H1 (cell line): ENCODE measurements around the gene UGGT1. TPM values are rescaled to one million over a fixed set of nuclear protein-coding genes. Genes with fewer than 3 reads are reported as not detected.

Source experiments
- BCL11A ChIP-seq, 2 experiments: IDR thresholded peaks; one replicate each; pipeline ENCODE4 v1.6.1; 2011; ENCODE audit warnings: low read depth in 2 of 2, low read length in 2 of 2, mild to moderate bottlenecking in 2 of 2
- CBX5 ChIP-seq: fragments of 300-800, 300-1000 bp; sonication (generic); IDR thresholded peaks from 2 replicates; pipeline ENCODE4 v1.7.1; 2016; ENCODE audit warnings: antibody characterized with exemption, low read length, low read depth
- CHD2 ChIP-seq: IDR thresholded peaks from 2 replicates; pipeline ENCODE4 v1.6.1; 2012; ENCODE audit warnings: low read length, improper control_type of control experiment
- CREB1 ChIP-seq: IDR thresholded peaks from 2 replicates; pipeline ENCODE4 v1.6.1; 2012; ENCODE audit warnings: inconsistent platforms
- CTBP2 ChIP-seq: IDR thresholded peaks from 2 replicates; pipeline ENCODE4 v1.7.0; 2011; ENCODE audit warnings: borderline replicate concordance, mild to moderate bottlenecking, moderate library complexity, mixed read lengths, low read length; ENCODE audit not compliant: insufficient read depth, insufficient read length
- EGR1 ChIP-seq: IDR thresholded peaks from 2 replicates; pipeline ENCODE4 v1.6.1; 2011; ENCODE audit warnings: low read depth, low read length, borderline replicate concordance
- EP300 ChIP-seq, 2 experiments: IDR thresholded peaks; 1 replicate in 1 of 2; 2 replicates in 1 of 2; pipeline ENCODE4 v1.6.1; 2011 to 2012; ENCODE audit warnings: low read depth in 2 of 2, low read length in 2 of 2, mild to moderate bottlenecking in 2 of 2, borderline replicate concordance in 1 of 2, inconsistent platforms in 1 of 2, moderate library complexity in 1 of 2
- GTF2F1 ChIP-seq: IDR thresholded peaks from 2 replicates; pipeline ENCODE4 v1.6.1; 2012; ENCODE audit warnings: low read depth, low read length, improper control_type of control experiment, borderline replicate concordance
- HDAC2 ChIP-seq, 2 experiments: fragments of 300-600 bp in 1 of 2; sonication (generic) in 1 of 2; IDR thresholded peaks; 2 replicates each; pipeline ENCODE4 v1.6.1; 2011 to 2012; ENCODE audit warnings: low read depth in 2 of 2, low read length in 2 of 2, mild to moderate bottlenecking in 2 of 2, moderate library complexity in 2 of 2, borderline replicate concordance in 1 of 2, inconsistent platforms in 1 of 2
- KDM4A ChIP-seq: IDR thresholded peaks from one replicate; pipeline ENCODE4 v1.7.1; 2012; ENCODE audit warnings: low read depth, mild to moderate bottlenecking, moderate library complexity, low read length, inconsistent platforms; ENCODE audit not compliant: severe bottlenecking
- KDM5A ChIP-seq: fragments of 200-600 bp; IDR thresholded peaks from 2 replicates; pipeline ENCODE4 v1.7.1; 2012; ENCODE audit warnings: mild to moderate bottlenecking, low read length, inconsistent platforms, mixed read lengths
- MAFK ChIP-seq: IDR thresholded peaks from 2 replicates; pipeline ENCODE4 v1.6.1; 2012; ENCODE audit warnings: low read depth, mild to moderate bottlenecking, improper control_type of control experiment, low read length
- NRF1 ChIP-seq: IDR thresholded peaks from 2 replicates; pipeline ENCODE4 v1.6.1; 2011; ENCODE audit warnings: mild to moderate bottlenecking, low read depth, low read length, improper control_type of control experiment
- PHF8 ChIP-seq: fragments of 200-600 bp; sonication (generic); conservative IDR thresholded peaks from 2 replicates; pipeline ENCODE4 v1.7.1; 2012; ENCODE audit warnings: low read depth, mild to moderate bottlenecking, inconsistent platforms, low read length, moderate library complexity
- RNF2 ChIP-seq: fragments of 200-900, 300-1000 bp; sonication (generic); IDR thresholded peaks from 2 replicates; pipeline ENCODE4 v1.7.1; 2016; ENCODE audit warnings: borderline replicate concordance, low read depth, mild to moderate bottlenecking, antibody characterized with exemption, low read length; ENCODE audit not compliant: poor library complexity, severe bottlenecking; ENCODE audit errors: missing control alignments
- RXRA ChIP-seq: IDR thresholded peaks from 2 replicates; pipeline ENCODE4 v1.6.1; 2011; ENCODE audit warnings: low read depth, mild to moderate bottlenecking, low read length, moderate library complexity; ENCODE audit not compliant: insufficient read depth
- SRF ChIP-seq: IDR thresholded peaks from 2 replicates; pipeline ENCODE4 v1.6.1; 2011; ENCODE audit warnings: mild to moderate bottlenecking, low read depth, low read length, moderate library complexity
- ZNF274 ChIP-seq: IDR thresholded peaks from 2 replicates; pipeline ENCODE4 v1.7.0; 2012; ENCODE audit warnings: low read length, borderline replicate concordance; ENCODE audit errors: extremely low read depth
- polyA plus RNA-seq, 7 experiments: library from polyadenylated mRNA; depleted of rRNA in 3 of 7; stranded (reverse) in 5 of 7; unstranded in 2 of 7; fragments of >200 nt in 5 of 7; fragments of 200-250 nt in 2 of 7; gene quantifications; 1 replicate in 5 of 7; 2 replicates in 1 of 7; 4 replicates in 1 of 7; pipeline versions ENCODE4 v1.2.1 to v1.2.3, GENCODE V29; 2011 to 2013; ENCODE audit warnings: missing spikeins in 2 of 7, mixed read lengths in 2 of 7
- total RNA-seq: library from RNA; stranded (reverse); fragmentation: NEBNext Ultra II Directional; extraction: Animal tissue kit (Norgen Biotek cat#: 25700); gene quantifications from 2 replicates; pipeline ENCODE4 v1.2.1, GENCODE V29; 2021
- TF ChIP-seq, protein P1 (sequence below): IDR thresholded peaks from 2 replicates; pipeline ENCODE4 v1.6.1; 2012; ENCODE audit warnings: inconsistent platforms
- TF ChIP-seq, protein P2 (sequence below): IDR thresholded peaks from 2 replicates; pipeline ENCODE4 v1.6.1; 2012; ENCODE audit warnings: inconsistent platforms

The UGGT1 gene
- total and polyA plus RNA-seq, 2 of the 8 experiments (the other 6 are each of a cell fraction or from before 2014, with no cell fraction given): 14.9 to 57.3 TPM

DNA sequence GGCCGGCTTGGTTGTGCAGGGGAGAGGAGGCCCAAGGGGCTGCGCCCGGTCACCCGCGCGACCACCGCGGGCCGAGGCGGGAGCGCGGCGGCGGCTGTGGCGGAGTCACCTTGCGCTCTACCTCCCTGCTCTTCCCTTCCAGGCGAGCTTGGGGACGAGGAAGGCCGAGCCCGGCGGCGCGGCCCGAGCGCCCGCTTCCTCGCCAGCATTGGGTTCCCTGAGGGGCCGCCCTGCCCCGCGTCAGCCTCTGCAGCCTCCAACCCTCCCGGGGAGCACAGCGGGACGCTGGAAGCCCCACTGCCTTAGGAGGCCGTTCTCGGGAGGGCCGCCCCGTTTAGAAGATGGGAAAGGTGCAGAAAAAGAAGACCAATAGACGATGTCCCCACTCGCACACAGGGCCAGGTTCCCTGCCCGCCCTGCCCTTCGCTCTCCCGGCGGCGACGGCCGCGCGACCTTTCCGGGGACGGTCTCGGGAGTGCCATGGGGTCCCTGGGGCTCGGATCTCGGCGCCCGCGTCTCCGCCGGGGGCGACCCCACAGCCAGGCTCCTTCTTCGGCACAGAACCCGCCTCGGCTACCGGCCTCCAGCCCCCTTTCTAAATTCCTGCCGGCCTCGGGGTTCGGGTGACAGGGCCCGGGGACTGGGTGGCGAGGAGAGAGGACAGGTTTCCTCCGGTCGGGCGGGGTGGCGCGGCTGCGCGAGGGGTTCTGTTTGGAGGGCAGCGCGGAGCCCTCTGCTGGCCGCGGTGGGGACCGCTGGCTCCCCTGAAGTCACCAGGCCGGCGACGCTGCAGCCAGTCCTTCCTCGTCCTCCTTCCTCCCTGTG, 142.2 kb downstream of the UGGT1 start (continued):
- TF ChIP-seq, protein P1, sequence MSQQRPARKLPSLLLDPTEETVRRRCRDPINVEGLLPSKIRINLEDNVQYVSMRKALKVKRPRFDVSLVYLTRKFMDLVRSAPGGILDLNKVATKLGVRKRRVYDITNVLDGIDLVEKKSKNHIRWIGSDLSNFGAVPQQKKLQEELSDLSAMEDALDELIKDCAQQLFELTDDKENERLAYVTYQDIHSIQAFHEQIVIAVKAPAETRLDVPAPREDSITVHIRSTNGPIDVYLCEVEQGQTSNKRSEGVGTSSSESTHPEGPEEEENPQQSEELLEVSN: no peak
- TF ChIP-seq CHD2: no peak
- peak in 1 of 2 experiments; percentile 43; a peak in 1 of 3 replicates for TF ChIP-seq EP300 (IDR thresholded peaks at IDR 0.05; ENCODE audit: borderline replicate concordance in 1 of 2, low read depth in 2 of 2, low read length in 2 of 2)
- no peak for TF ChIP-seq MAFK
- TF ChIP-seq RXRA: no peak
- 0 out of 2 replicates have a peak, but pooled peaks have one; percentile 48 for TF ChIP-seq EGR1
- no peak for TF ChIP-seq KDM5A
- no peak; the same call in 1 of the 2 replicates for TF ChIP-seq PHF8
- TF ChIP-seq GTF2F1: no peak
- peak; percentile 46 for TF ChIP-seq CTBP2
- TF ChIP-seq, protein P2, sequence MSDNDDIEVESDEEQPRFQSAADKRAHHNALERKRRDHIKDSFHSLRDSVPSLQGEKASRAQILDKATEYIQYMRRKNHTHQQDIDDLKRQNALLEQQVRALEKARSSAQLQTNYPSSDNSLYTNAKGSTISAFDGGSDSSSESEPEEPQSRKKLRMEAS: no peak; the same call in 1 of the 2 replicates
- TF ChIP-seq KDM4A: peak; percentile 99
- TF ChIP-seq ZNF274: no peak
- no peak for TF ChIP-seq BCL11A (IDR thresholded peaks at IDR 0.05; ENCODE audit: low read depth in 2 of 2, low read length in 2 of 2)
- TF ChIP-seq RNF2: no peak
- TF ChIP-seq SRF: no peak
- TF ChIP-seq CBX5: no peak
- peak; percentile 39; the same call in 1 of the 2 replicates for TF ChIP-seq CREB1
- peak; percentile 44 for TF ChIP-seq NRF1
- TF ChIP-seq HDAC2 (IDR thresholded peaks at IDR 0.05; ENCODE audit: borderline replicate concordance in 1 of 2, low read depth in 2 of 2, low read length in 2 of 2): no peak
